Renal cortex interstitium (tissue), 11 donors: Measurements from ENCODE around the gene PUS1. TPM values are rescaled to one million over a fixed set of nuclear protein-coding genes. Genes with fewer than 3 reads are reported as not detected.

Experiments
- DNase-seq, 11 donors: peaks; one replicate each; pipeline ENCODE4 v3.0.0-alpha.2; 2013; ENCODE audit warnings: low read depth in 9 of 11, low spot score in 4 of 11; ENCODE audit errors: extremely low read depth in 1 of 11
- polyA plus RNA-seq, 3 donors: library from polyadenylated mRNA; unstranded; fragments of 120-200 nt; gene quantifications; one replicate each; pipeline ENCODE4 v1.2.1, GENCODE V29; 2013; ENCODE audit not compliant: insufficient read length in 3 of 3

Gene PUS1
- polyA plus RNA-seq, 3 donors, result 13.9 to 22.7 (median 18.0) TPM

DNA sequence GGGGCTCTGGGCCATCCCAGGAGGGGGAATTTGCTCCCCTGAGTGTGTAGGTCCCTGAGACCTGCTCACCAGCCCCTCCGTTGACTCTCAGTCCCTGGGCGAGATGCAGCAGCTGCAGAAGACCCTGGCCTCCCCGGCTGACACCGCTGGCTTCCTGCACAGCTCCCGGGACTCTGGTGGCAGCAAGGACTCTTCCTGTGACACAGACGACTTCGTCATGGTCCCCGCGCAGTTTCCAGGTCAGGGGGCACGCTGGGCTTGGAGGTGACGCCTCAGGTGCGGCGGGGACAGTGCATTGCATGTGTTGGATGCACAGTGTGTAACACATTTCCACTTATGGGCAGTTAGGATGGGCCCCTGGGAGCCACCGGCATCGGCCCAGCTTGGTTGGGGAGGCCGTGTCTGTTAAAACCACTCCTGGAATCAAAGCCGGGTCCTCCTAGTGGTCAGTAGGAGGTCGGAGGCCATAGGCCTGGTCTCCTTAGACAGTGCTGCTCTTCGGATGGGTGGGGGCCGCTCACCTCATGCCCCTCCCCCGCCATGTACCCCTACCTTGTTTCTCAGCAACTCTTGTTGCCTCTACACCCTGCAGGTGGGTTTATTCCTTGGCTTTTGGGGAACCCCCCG is 17.1 kb upstream of the PUS1 start:
- no peak for DNase-seq

GRCh38 chr12:131912518-131913274 is 16.4 kb upstream of the PUS1 start:
- DNase-seq, result no peak

DNA sequence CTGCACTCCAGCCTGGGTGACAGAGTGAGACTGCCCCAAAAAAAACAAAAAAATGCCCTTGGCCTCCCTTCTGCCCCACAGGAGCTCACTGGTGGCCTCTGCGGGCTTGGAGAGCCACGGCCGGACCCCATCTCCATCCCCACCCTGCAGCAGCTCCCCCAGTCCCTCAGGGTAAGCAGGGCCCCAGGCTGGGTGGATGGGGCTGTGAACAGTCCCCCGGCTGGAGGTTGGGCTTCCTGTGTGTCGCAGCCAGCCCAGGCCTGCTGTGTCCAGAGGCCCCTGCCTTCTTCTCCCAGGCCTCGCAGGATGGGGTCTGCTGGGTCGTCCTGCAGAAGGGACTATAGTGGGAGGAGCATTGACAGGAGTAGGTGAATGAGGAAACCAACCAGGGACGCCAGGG is 15.4 kb upstream of the PUS1 start:
- DNase-seq, result no peak

- no peak for DNase-seq
These were observed 14.8 kb upstream of the PUS1 start for GRCh38 chr12:131914179-131914702.

- DNase-seq, result no peak
These were observed 13.9 kb upstream of the PUS1 start for GRCh38 chr12:131915000-131915689.

DNA sequence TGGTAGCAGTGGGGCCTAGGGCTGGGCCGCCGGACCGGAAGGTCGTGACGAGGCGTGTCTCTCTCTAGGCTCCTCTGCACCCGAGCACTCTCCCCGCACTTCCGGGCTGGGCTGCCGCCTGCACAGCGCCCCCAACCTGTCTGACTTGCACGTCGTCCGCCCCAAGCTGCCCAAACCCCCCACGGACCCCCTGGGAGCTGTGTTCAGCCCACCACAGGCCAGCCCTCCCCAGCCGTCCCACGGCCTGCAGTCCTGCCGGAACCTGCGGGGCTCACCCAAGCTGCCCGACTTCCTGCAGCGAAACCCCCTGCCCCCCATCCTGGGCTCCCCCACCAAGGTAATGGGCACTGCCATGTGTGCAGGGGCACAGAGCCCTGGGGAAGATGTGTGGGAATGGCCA is 13.3 kb upstream of the PUS1 start:
- no peak for DNase-seq

- no peak for DNase-seq
These were observed 12.6 kb upstream of the PUS1 start for GRCh38 chr12:131916306-131917138.

- no peak for DNase-seq
These were observed 11.9 kb upstream of the PUS1 start for GRCh38 chr12:131917139-131917710.

DNA sequence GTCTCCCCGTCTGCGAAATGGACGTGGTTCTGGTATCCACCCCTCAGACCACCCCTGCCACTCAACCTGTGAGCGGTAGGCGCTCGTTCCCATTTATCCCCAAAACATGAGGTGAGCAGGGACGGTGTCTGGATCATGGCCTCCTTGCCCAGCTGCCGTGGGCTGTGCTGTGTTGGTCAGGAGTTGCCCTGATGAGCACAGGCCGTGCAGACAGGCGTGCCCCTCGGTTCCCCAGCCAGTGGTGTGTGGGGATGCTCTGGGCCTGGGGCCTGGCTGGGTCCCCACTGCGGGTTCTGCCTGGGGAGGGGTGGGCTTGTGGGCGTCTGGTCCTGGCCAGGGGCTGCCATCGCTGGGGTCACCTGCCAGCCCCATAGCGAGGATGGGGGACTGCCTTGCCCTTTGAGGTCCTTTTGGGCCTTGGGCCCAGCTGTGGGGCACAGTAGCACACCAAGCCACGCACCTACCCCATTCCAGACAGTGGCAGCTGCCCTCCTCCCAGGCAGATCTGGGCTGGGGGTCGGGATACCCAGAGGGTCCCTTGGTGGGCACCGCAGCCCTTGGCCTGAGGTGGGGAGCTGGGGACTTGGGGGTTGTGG is 11.3 kb upstream of the PUS1 start:
- DNase-seq, result no peak

DNA sequence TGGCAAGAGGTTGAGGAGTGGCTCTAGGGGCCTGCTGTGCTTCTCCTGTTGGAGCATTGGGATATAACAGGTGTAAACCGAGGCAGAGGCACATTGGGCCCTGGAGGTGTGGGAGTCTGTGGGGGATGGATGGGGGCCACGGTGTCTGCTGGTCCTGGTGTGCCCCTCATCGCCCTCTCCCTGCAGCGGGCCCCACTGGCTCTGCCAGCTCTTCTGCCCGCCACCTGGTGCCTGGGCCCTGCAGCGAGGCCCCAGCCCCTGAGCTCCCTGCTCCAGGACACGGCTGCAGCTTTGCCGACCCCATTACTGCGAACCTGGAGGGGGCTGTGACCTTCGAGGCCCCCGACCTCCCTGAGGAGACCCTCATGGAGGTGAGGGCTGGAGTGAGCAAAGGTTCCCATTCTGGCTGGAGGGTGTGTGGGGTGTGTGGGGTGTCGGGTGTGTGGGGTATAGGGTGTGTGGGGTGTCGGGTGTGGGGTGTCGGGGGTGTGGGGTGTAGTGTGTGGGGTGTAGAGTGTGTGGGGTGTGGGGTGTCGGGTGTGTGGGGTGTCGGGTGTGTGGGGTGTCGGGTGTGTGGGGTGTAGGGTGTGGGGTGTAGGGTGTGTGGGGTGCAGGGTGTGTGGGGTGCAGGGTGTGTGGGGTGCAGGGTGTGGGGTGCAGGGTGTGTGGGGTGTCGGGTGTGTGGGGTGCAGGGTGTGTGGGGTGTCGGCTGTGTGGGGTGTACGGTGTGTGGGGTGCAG is 10.6 kb upstream of the PUS1 start:
- no peak for DNase-seq

DNA sequence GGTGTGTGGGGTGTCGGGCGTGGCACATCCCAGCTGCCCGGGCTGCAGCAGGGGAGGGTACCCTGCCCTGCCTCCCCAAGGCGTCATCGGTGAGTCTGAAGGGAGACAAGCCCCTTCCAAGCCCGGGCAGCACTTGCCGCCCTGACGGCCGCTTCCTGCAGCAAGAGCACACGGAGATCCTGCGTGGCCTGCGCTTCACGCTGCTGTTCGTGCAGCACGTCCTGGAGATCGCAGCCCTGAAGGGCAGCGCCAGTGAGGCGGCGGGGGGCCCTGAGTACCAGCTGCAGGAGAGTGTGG is 10.1 kb upstream of the PUS1 start:
- DNase-seq, result no peak

DNA sequence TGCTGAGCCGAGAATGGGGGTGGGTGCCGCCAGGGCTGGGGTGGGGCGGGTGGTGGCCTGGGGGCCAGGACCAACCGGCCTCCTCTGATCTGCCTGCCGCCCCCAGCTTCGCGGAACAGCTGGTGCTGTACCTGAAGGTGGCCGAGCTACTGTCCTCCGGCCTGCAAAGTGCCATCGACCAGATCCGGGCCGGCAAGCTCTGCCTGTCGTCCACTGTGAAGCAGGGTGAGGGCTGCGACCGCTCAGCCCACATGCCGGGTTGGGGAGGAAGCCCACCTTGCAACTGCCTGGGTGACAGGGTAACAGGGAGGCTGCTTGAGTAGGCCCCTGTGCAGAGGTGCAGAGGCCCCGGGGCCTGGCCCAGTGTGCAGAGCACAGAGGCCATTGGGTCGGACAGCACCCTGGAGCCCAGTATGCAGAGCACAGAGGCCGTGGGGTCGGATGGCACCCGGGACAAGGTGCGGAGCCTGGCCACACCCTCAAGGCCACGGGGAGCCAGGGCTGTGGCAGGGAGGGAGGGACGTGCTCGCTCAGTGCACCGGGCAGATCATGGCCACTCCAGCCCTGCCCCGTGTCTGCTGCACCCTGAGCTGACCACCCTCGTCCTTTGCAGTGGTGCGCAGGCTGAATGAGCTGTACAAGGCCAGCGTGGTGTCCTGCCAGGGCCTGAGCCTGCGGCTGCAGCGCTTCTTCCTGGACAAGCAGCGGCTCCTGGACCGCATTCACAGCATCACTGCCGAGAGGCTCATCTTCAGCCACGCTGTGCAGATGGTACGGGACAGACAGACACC is 9.5 kb upstream of the PUS1 start:
- no peak for DNase-seq

DNA sequence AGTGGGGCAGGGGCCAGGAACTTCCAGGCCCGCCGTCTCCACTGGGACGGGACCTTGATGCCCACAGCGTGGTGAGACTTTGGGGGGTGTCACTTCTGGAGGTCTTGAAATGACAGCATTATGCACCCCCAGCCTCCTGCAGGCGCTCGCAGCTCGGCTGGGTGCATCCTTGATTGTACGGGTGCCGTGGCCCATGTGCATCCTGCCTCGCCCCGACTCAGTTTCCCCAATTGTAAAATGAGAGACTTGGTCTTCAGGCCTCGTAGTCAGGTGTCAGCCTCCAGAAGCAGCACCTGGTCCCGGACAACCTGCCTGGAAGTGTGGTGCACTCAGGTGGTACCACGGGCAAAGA is 8.9 kb upstream of the PUS1 start:
- DNase-seq, result no peak

GRCh38 chr12:131920902-131921840 is 7.9 kb upstream of the PUS1 start:
- no peak for DNase-seq

DNA sequence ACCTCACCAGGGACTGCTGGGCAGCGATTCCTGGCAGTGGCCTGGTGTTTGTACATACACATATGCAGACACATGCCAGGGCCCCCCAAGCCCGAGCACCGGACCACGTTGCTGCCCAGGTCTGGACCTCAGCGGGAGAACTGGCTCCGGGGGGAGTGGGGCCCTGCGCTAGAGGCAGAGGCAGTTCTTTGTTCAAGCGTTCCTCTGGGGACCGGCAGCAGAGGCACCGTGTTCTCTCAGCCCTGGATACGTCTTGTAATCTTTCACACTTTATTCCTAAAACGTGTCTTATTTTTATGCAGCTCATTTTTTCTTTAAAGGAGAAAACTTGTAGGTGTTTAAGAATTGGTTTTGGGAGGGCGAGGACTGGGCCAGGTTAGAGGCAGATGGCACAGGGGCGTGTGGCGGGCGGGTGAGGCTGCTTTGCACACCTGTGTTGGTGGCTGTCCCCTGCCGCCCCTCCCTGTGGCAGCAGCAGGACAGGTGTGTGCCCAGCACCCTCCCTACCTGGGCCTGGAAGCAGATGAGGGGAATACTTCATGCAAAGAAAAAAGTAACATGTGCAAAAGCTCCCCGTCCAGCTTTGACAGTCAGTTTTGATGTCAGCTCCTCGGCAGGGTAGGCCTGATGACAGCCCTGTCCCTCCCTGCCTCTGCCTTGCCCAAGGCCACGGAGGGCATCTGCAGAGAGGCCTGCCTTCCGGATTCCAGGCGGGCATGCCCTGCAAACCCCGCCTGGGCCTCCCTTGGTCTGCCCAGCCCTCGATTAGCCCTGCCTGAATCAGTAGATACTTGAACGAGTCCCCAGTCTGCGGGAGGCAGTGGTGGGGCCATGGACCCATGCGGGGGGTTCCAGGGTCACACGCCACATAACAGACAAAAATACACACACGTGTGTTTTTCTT is 7.0 kb upstream of the PUS1 start:
- DNase-seq, result no peak
